PC-9 (cell line): ENCODE results near the gene ENPP5.

Source experiments
- EZH2 ChIP-seq: fragments of 200-600 bp; sonication (generic); IDR thresholded peaks from 2 replicates; pipeline ENCODE4 v1.8.0; 2017; ENCODE audit warnings: antibody characterized with exemption, low read depth
- TF ChIP-seq, protein P1 (sequence below): fragments of 200-600 bp; sonication (generic); conservative IDR thresholded peaks from 2 replicates; pipeline ENCODE4 v1.6.1; 2017; ENCODE audit warnings: mixed run types, antibody characterized with exemption, mild to moderate bottlenecking, moderate library complexity

DNA sequence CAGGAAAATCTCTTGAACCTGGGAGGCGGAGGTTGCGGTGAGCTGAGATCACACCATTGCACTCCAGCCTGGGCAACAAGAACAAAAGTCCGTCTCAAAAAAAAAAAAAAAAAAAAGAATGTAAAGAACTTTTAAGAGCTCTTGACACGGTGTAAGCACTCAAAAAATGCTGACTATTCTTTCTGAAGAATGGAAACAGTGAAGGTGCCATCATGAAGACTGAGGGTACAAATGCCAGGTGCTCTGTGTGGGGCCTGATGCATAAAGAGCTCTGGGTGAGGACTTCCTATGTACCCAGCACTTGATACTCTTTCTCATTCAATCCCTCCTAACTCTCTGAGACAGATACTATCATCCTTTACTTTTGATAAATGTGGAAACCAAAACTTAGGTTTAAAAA lies 45.0 kb upstream of the ENPP5 start:
- no peak for TF ChIP-seq EZH2
- TF ChIP-seq, protein P1, sequence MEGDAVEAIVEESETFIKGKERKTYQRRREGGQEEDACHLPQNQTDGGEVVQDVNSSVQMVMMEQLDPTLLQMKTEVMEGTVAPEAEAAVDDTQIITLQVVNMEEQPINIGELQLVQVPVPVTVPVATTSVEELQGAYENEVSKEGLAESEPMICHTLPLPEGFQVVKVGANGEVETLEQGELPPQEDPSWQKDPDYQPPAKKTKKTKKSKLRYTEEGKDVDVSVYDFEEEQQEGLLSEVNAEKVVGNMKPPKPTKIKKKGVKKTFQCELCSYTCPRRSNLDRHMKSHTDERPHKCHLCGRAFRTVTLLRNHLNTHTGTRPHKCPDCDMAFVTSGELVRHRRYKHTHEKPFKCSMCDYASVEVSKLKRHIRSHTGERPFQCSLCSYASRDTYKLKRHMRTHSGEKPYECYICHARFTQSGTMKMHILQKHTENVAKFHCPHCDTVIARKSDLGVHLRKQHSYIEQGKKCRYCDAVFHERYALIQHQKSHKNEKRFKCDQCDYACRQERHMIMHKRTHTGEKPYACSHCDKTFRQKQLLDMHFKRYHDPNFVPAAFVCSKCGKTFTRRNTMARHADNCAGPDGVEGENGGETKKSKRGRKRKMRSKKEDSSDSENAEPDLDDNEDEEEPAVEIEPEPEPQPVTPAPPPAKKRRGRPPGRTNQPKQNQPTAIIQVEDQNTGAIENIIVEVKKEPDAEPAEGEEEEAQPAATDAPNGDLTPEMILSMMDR: no peak
